HEK293T (cell line): ENCODE measurements around the gene SULT1B1.

ENCODE experiments used
- ARNT ChIP-seq: fragments of 450-650 bp; IDR thresholded peaks from 2 replicates; pipeline ENCODE4 v1.6.1; 2017; ENCODE audit warnings: mild to moderate bottlenecking
- BHLHE40 ChIP-seq: fragments of 450-650 bp; IDR thresholded peaks from 2 replicates; pipeline ENCODE4 v1.6.1; 2016; ENCODE audit warnings: mild to moderate bottlenecking, moderate library complexity, borderline replicate concordance
- ELF4 ChIP-seq: fragments of 450-650 bp; IDR thresholded peaks from 2 replicates; pipeline ENCODE4 v1.6.1; 2017; ENCODE audit warnings: antibody characterized with exemption
- FOXA1 ChIP-seq: fragments of 450-650 bp; IDR thresholded peaks from 2 replicates; pipeline ENCODE4 v1.6.1; 2016; ENCODE audit warnings: mild to moderate bottlenecking
- FOXM1 ChIP-seq: fragments of 450-650 bp; IDR thresholded peaks from 2 replicates; pipeline ENCODE4 v1.6.1; 2017; ENCODE audit warnings: mild to moderate bottlenecking, borderline replicate concordance
- NFRKB ChIP-seq: fragments of 450-650 bp; IDR thresholded peaks from 2 replicates; pipeline ENCODE4 v1.6.1; 2016; ENCODE audit warnings: mild to moderate bottlenecking, moderate library complexity
- SP1 ChIP-seq: fragments of 450-650 bp; IDR thresholded peaks from 2 replicates; pipeline ENCODE4 v1.6.1; 2017
- SUZ12 ChIP-seq: fragments of 450-650 bp; IDR thresholded peaks from 2 replicates; pipeline ENCODE4 v1.6.1; 2016; ENCODE audit warnings: mild to moderate bottlenecking
- ZNF384 ChIP-seq: fragments of 450-650 bp; IDR thresholded peaks from 2 replicates; pipeline ENCODE4 v1.6.1; 2016

DNA sequence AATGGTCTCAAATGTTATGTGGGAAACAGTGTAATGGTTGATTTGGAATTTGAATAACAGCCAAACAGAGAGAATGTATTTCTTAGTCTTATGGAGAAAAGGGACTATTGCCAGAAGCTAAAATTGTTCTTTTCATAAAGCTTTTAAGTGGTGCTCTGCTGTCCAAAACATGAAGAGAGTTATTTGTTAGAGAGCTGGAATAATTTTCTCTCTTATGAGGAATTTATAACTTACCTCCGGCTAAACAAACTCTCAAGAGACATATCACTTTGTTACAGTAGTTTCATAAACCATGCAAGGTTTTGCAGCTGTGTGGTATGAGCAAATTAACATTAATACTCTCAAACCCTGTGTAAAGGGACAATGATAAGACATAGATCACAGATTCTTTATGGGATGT, 28.6 kb downstream of the SULT1B1 start:
- TF ChIP-seq FOXM1 (no peak), SP1 (no peak), SUZ12 (no peak), ELF4 (no peak), NFRKB (no peak), BHLHE40 (no peak), FOXA1 (no peak), ZNF384 (no peak), ARNT (no peak)
